CD4-positive, alpha-beta T cell treated with Interferon alpha-2 for 1 hour (primary cell): ENCODE results near the gene CBX7.

ENCODE experiments used
- DNase-seq, 2 donors: peaks; one replicate each; pipeline ENCODE4 v3.0.0-alpha.2; 2020 to 2022

The CBX7 gene

DNA sequence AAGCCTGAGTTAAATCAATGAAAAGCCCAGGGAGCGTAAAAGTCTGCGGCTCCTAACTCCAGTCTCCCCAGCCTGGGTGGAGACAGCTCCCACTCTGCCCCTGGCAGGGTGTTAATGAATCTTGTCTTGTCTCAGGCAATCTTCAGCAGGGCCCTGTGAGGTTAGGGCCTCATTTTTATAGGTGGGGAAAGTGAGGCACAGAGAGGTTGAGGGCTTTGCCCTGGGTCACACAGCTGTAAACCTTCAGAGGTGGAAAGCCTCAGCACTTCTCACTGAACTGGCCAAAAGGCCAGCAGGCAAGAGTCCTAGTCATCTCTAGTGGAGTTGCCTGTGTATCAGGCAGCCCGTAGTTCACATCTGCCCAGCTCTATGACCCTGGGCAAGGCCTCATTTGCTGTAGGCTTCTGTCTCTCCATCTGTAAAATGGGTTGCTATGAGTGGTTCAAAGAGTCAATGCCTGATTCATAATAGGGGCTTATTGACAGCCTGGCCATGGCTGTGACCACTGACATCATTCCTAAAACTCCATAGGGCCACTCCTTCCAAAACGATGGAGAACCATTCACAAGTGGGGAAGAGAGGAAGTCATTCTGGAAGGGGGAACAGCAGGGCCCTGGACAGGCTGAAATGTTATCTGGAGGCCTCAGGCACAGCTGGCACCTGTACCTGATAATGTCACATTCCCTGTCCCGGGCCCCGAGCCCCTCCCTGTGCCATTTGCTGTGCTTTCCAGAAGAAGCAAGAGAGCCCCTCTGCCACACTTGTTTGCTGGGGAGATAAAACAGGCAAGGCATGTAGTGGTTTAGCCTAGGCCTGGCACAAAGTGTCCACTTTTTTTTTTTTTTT is 6.0 kb downstream of the CBX7 start:
- DNase-seq: peak in 1 of 2 donors; percentile 2

GRCh38 chr22:39144101-39144767 is 8.2 kb downstream of the CBX7 start:
- peak; percentile 48 to 79 for DNase-seq

GRCh38 chr22:39142088-39142680 is 10.3 kb downstream of the CBX7 start:
- no peak for DNase-seq

GRCh38 chr22:39139933-39140332 is 12.5 kb downstream of the CBX7 start:
- DNase-seq: no peak

DNA sequence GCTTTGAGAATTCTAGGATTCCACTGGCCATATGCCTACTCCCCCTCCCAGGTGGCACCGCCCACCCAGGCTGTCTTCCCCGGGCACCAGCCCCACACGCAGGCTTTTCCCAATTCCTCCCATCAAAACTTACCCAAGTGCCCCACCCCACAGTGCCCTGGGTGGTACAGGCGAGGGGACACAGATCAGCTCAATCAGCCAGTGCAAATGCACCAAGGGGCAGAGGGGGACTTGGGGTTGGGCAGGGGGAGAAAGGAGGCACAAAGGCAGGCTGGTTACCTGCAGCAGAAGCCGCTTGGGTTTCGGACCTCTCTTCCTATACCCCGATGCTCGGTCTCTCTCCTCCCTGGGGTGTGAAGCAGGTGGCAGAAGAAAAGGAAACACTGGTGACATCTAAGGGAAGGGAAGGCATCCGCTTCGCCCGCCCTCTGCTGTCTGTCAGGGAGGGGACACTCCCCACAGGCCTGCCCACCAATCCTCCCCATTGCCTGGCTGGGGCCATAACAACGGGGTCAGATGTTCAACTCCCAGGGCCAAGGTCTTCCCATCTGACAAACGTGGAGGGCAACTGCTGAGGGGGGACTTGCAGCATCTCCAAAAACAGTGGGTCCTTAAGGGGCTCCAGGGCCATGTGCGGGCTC is 14.0 kb downstream of the CBX7 start:
- no peak for DNase-seq

GRCh38 chr22:39136317-39136716 is 16.2 kb downstream of the CBX7 start:
- no peak for DNase-seq

GRCh38 chr22:39135092-39135896 is 17.2 kb downstream of the CBX7 start:
- DNase-seq: peak; percentile 38 to 53

- no peak for DNase-seq
These were observed 18.0 kb downstream of the CBX7 start for GRCh38 chr22:39134366-39135091.

DNA sequence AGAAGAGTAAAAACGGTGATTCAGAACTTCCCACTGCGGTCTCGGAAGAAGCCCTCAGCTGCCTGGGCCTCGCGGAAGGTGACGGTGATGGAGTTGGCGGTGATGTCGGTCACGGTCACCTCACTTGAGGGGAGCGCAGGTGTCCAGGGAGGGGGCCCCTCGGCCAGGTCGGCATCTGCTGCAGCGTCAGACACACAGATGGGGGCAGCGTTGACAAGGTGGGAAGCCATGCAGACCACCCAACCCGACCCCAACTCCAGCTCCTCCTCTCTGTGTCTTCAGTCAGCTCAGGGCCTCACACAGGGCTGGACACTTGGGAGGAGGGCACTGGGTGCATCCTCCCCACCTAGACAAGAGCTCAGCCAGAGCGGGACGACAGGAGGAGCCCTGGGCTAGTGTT is 18.6 kb downstream of the CBX7 start:
- no peak for DNase-seq

DNA sequence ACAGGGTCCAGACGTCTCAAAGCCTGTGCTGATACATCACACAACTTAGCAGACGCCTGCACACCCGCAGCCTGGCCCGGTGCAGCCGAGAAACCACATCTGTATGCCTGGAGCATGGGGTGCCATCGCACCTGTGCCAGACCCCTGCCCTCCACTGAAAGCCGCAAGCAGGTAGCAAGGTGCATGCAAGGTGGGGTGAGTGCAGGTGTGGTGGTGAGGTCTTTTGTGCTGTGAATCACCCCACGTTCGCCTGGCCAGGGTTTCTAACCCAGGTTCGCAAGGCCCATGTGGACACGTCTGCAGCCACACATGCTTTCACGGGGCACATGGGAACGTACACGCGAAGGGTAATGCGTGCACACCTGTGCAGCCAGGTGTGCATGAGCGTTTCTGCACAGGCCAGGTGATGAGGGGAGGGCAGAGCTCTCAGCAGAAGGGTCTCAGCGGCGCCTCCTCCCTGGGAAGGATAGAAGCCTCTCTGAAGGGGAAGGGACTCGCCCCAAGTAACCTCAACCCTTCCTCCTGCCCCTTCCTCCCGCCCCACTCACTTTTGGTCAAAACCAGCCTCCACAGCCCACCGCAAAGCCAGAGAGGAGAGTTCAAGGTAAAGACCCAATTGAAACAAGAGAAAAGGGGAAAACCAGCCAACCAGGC is 19.5 kb downstream of the CBX7 start:
- DNase-seq: no peak

GRCh38 chr22:39132281-39132680 is 20.2 kb downstream of the CBX7 start:
- DNase-seq: no peak

DNA sequence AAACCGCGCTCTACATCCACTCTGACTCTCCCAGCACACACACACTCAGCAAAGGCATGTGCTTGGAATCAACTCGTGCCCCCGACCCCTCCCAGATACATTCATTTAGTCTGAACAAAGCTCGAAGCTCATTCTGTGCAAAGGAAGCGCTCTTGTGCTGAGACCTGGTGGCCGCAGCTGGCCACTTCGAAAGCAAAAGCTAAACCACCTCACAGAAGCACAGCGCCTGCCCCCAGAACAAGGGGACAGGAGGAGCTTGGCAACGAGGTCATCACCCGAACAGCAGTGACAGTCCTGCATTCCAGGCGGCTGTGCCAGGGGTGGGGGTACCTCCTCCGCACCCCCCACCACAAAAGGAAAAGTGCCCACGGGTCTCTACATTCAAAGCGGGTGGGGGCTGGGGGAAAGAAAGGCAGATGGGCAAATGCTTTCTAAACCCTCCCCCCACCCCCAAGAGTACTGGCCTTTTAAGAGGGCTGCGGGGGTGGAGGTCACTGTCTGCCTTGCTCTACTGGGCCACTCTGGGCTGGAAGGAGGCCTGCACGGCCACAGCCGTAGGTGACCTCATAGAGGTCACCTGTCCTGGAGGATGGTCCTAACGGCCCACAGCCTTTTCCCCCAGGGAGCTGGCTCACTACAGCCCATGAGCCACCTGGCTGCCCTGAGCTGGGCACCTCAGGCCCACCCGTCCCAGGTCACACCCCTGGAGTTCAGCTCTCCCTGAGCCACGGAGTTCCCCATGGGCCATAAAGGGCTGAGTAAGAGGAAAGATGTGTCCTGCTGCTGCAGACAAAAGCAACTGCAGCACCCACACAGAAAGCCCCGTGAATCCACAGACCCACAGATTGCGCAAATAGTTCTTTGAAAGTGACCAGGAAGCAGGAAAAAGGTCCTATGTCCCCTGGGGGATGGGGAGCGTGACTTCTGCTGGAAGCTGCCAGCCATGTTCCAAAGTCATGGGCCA is 21.3 kb downstream of the CBX7 start:
- no peak for DNase-seq

GRCh38 chr22:39130152-39130704 is 22.3 kb downstream of the CBX7 start:
- no peak for DNase-seq

DNA sequence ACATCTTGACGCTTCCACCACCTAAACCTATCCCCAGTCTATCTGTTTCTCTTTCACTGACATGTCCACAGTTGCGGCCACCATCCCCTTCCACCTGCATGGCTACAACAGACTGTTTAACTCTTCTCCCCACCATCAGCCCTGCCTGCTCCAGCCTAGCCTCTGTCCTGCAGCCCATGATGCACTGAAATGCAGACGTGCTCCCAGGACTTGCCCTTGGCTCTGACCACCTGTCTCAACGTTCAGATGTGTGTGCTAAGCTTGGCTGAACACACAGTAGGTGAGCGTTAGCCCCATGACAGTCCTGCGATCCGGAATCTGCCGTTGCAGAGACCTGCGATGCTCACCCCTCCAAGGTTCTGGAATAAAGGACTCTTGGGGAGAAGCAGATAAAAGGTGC is 22.7 kb downstream of the CBX7 start:
- DNase-seq: no peak

GRCh38 chr22:39129081-39129480 is 23.4 kb downstream of the CBX7 start:
- no peak for DNase-seq

DNA sequence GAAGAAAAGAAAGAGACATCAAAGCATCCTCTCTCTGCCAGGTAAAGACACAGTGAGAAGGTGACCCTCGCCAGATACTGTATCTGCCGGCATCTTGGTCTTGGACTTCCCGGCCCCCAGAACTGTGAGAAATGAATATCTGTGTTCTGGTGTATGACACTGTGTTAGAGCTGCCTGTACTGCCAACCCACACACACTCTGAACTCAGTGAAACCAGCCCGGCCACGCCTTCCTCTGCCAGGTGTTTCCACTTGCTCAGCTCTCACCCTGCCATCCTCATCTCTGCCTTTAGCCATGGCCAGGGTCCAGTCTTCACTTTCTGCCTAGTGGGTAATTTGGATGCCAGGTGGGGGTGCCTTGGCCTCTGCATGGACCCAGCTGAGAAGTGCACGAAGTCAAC is 24.0 kb downstream of the CBX7 start:
- no peak for DNase-seq

- DNase-seq: no peak
These were observed 26.9 kb downstream of the CBX7 start for GRCh38 chr22:39125622-39126021.

GRCh38 chr22:39123751-39124581 is 28.5 kb downstream of the CBX7 start:
- no peak for DNase-seq
